WERI-Rb-1 (cell line): ENCODE data around the gene GABRG3.

ENCODE experiments used
- DNase-seq: peaks from one replicate; pipeline ENCODE4 v3.0.0-alpha.2; 2020
- H3K27ac ChIP-seq: fragments of 250-450 bp; sonication (Bioruptor Pico); 2 replicates; pipeline ENCODE4 v1.5.1; 2020; ENCODE audit warnings: mild to moderate bottlenecking, moderate library complexity
- H3K27me3 ChIP-seq: fragments of 250-450 bp; sonication (Bioruptor Pico); 2 replicates; pipeline ENCODE4 v1.5.1; 2021; ENCODE audit warnings: mild to moderate bottlenecking, low read depth, moderate library complexity; ENCODE audit not compliant: insufficient read depth, severe bottlenecking
- H3K36me3 ChIP-seq: fragments of 250-450 bp; sonication (Bioruptor Pico); 2 replicates; pipeline ENCODE4 v1.5.1; 2020; ENCODE audit warnings: mild to moderate bottlenecking, moderate library complexity
- H3K4me3 ChIP-seq: 2 replicates; pipeline ENCODE4 v1.5.1; 2011; ENCODE audit warnings: low read depth, mild to moderate bottlenecking, control low read depth, low read length
- H3K9me3 ChIP-seq: fragments of 250-450 bp; sonication (Bioruptor Pico); 2 replicates; pipeline ENCODE4 v1.5.1; 2021; ENCODE audit warnings: mild to moderate bottlenecking, moderate library complexity; ENCODE audit not compliant: severe bottlenecking
- CTCF ChIP-seq: IDR thresholded peaks from 2 replicates; pipeline ENCODE4 v1.5.1; 2011; ENCODE audit warnings: low read depth, mild to moderate bottlenecking, control low read depth, inconsistent platforms, low read length

GABRG3 gene

GRCh38 chr15:27458345-27459084, 487.5 kb downstream of the GABRG3 start:
- no peak for DNase-seq
- no peak for TF ChIP-seq CTCF
- Histone ChIP-seq H3K36me3 (no peaks in the 10 kb centered on the region), H3K4me3 (no peak overlapping the region), H3K9me3 (no peaks in the 10 kb centered on the region), H3K27ac (no peak overlapping the region), H3K27me3 (no peaks in the 10 kb centered on the region)

- Histone ChIP-seq H3K4me3 (no peak overlapping the region), H3K27me3 (no peaks in the 10 kb centered on the region), H3K27ac (no peak overlapping the region), H3K36me3 (no peaks in the 10 kb centered on the region), H3K9me3 (no peaks in the 10 kb centered on the region)
- no peak for DNase-seq
- TF ChIP-seq CTCF: no peak
Observed at GRCh38 chr15:27459836-27460235, 488.9 kb downstream of the GABRG3 start.

- TF ChIP-seq CTCF: no peak
- H3K27ac ChIP-seq: no peak overlapping the region
- no peaks in the 10 kb centered on the region for H3K36me3 ChIP-seq
- no peak overlapping the region for H3K4me3 ChIP-seq
- H3K27me3 ChIP-seq: no peaks in the 10 kb centered on the region
- DNase-seq: no peak
- no peaks in the 10 kb centered on the region for H3K9me3 ChIP-seq
Observed at GRCh38 chr15:27461181-27461580, 490.2 kb downstream of the GABRG3 start.

- Histone ChIP-seq H3K27me3 (no peaks in the 10 kb centered on the region), H3K36me3 (no peaks in the 10 kb centered on the region), H3K9me3 (no peaks in the 10 kb centered on the region), H3K27ac (no peak overlapping the region), H3K4me3 (no peak overlapping the region)
- no peak for TF ChIP-seq CTCF
- DNase-seq: no peak
Observed at GRCh38 chr15:27463525-27464088, 492.6 kb downstream of the GABRG3 start.

GRCh38 chr15:27464941-27465612, 494.1 kb downstream of the GABRG3 start:
- DNase-seq: no peak
- no peaks in the 10 kb centered on the region for H3K27me3 ChIP-seq
- H3K4me3 ChIP-seq: no peak overlapping the region
- TF ChIP-seq CTCF: no peak
- H3K27ac ChIP-seq: no peak overlapping the region
- no peaks in the 10 kb centered on the region for H3K36me3 ChIP-seq
- H3K9me3 ChIP-seq: no peaks in the 10 kb centered on the region
